RWPE1 (cell line): ENCODE data around the gene WDR36.

Experiments used
- CTCF ChIA-PET: fragments of 350-600 bp; sonication (Branson Sonifier 250); formaldehyde crosslinking; extraction: SDS; loops from one replicate; lab custom pipeline; 2021; lab: Yijun Ruan, JAX
- POLR2A ChIA-PET: fragments of 400-600 bp; formaldehyde crosslinking; extraction: SDS; loops from one replicate; lab custom pipeline; 2020; ENCODE audit warnings: antibody characterized with exemption; ENCODE audit not compliant: low non-redundant PET; lab: Yijun Ruan, JAX
- DNase-seq: peaks from one replicate; pipeline ENCODE4 v3.0.0; 2012; ENCODE audit warnings: low spot score
- H3K27ac ChIP-seq: fragments of 450-650 bp; 2 replicates; pipeline ENCODE4 v1.5.1; 2017
- TF ChIP-seq, protein P1 (sequence below): fragments of 450-650 bp; conservative IDR thresholded peaks from 2 replicates; pipeline ENCODE4 v1.5.1; 2017; ENCODE audit warnings: low read depth, mild to moderate bottlenecking

Gene WDR36

DNA sequence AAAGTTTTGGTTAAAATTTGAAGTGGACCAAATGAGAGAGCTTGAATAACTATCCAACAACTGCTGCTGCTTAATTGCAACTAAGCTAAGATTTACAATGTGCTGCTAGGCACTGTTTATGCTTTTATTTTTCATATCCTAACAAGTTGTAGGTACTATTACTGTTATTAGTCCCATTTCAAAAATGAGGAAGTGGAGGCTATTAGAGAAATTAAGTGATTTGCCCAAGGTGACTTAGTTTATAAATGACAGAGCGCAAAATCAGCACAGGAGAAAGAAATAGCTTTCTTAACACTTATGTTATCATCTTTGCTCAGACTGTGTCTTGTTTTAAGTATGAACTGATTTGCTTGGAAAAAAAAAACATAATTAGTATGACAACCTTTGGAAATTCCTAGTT lies 23.1 kb downstream of the WDR36 start:
- H3K27ac ChIP-seq, result no peak overlapping the region
- ChIA-PET CTCF (interaction anchor here (0.7 to 2.9 kb wide), 4 partner anchors 10 to 342 kb away, joined by 4 to 12 read pairs (median 5); no protein-coding TSS in a partner anchor), POLR2A (no interaction called here)
- TF ChIP-seq, protein P1, sequence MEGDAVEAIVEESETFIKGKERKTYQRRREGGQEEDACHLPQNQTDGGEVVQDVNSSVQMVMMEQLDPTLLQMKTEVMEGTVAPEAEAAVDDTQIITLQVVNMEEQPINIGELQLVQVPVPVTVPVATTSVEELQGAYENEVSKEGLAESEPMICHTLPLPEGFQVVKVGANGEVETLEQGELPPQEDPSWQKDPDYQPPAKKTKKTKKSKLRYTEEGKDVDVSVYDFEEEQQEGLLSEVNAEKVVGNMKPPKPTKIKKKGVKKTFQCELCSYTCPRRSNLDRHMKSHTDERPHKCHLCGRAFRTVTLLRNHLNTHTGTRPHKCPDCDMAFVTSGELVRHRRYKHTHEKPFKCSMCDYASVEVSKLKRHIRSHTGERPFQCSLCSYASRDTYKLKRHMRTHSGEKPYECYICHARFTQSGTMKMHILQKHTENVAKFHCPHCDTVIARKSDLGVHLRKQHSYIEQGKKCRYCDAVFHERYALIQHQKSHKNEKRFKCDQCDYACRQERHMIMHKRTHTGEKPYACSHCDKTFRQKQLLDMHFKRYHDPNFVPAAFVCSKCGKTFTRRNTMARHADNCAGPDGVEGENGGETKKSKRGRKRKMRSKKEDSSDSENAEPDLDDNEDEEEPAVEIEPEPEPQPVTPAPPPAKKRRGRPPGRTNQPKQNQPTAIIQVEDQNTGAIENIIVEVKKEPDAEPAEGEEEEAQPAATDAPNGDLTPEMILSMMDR, result no peak
- DNase-seq, result no peak

DNA sequence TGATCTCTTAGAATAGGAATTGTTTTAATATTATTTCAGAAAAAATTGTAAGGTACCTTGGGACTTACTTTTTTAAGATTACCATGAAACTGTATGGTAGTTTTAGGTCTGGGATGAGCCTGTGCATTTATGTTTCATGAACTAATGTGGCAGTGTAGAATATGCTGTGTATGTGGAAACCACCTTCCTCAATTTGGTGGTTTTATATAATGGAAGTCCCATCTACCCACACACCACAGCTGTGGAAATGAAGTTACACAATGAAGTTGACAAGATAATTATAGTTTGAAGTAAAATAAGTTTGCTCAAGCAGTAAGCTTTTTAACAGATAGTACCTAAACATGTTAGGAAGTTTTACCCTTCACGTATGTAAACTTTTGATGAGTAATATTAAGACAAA lies 24.4 kb downstream of the WDR36 start:
- ChIA-PET CTCF (no interaction called here), POLR2A (no interaction called here)
- H3K27ac ChIP-seq, result no peak overlapping the region
- TF ChIP-seq, protein P1, result no peak
- DNase-seq, result no peak

DNA sequence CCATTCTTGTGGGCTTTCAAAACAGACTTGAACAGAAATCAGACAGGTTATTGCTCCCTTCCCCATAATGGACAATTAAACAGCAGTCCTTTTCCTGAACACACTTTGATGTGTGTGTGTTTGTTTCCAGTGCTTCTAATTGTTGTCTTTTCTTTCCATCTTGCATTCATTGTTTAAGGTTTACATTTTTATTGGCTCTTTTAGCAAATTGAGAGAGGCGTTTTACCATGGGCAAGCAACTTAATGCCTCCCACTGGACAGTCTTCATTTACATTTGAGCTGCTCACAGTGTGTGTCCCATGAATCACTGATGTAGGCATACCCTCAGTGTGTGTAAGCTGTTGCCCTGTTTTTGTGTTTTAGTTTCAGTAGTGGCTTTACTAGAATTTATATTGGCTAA lies 25.0 kb downstream of the WDR36 start:
- ChIA-PET CTCF (no interaction called here), POLR2A (no interaction called here)
- TF ChIP-seq, protein P1, result no peak
- no peak overlapping the region for H3K27ac ChIP-seq
- DNase-seq, result no peak

DNA sequence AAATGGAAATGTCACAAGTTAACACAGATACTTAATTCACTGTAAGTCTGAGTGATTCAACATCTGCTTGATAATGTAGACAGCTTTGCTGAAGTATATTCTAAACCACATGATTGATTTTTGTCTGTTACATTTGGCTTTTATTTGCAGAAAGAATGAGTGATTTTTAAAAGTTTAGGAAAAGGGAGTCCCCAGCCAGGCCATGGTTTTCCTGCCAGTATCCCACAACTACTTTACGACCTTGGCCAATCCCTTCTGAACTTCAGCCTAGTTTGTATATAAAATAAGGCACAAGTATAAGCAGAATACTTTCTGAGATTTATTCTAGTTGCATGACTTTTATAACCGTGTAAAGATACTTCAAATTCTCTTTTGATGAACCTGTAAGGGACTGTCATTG lies 27.1 kb downstream of the WDR36 start:
- DNase-seq, result no peak
- CTCF ChIA-PET, result no interaction called here

DNA sequence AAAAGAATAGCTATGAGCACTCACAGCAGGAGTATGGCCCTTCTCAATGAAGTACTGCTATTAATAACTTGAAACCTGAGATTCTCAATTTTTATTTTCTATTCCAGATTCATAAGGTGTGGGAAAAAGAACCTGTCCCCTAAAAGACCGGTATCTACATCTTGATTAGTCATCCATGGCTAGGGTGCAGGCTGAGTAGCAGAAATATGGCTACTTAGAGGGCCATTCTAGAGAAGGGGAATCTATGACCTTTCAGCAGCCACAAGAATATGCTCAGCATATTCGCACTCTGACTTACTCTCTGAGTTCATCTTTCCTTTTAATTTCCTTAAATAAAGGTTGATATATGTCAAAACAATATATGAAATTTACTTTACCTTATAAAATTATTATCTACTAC lies 27.7 kb downstream of the WDR36 start:
- no peak for DNase-seq
- no peak overlapping the region for H3K27ac ChIP-seq
- ChIA-PET POLR2A (no interaction called here), CTCF (no interaction called here)
- TF ChIP-seq, protein P1, result no peak

More for the DNA sequence above, 27.1 kb downstream of the WDR36 start:
- POLR2A ChIA-PET, result no interaction called here
- H3K27ac ChIP-seq, result no peak overlapping the region
- TF ChIP-seq, protein P1, result no peak

DNA sequence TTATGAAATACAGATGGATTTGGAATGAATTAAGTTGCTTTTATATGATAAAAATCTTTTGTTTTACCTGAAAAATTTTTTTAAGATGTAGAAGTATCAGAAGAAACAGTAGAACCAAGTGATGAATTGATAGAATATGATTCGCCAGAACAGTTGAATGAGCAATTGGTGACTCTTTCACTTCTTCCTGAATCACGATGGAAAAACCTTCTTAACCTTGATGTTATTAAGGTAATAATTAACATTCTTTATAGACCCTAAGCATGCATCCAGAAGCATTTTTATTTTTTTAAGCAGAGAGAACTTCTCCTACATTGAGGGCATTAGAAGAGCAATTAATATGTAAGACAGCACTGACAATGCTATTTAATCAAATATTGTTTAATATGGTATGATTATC lies 28.8 kb downstream of the WDR36 start:
- no peak overlapping the region for H3K27ac ChIP-seq
- CTCF ChIA-PET, result no interaction called here
- TF ChIP-seq, protein P1, result no peak
- POLR2A ChIA-PET, result no interaction called here
- DNase-seq, result no peak

DNA sequence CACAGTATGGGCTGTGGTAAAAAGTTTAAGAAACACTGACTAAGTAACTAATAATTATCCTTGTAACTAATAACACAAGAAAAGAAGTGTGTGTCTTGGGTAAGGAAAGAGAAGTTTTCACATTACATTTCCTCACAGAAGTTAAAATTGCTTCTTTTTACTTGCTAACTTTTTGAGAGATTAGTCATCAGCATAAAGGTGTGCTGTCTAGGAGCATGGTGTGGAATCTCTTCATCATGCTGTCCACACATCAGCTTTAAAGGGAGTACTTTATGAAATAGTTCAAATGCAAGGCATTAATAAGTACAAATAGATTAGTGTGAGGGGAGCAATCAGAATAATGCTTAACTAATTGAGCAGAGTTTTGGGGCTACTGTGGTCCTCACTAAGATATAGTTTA lies 29.8 kb downstream of the WDR36 start:
- TF ChIP-seq, protein P1, result no peak
- POLR2A ChIA-PET, result no interaction called here
- no peak for DNase-seq
- no peak overlapping the region for H3K27ac ChIP-seq
- CTCF ChIA-PET, result no interaction called here
